SIG-M5 (cell line): ENCODE data around the gene MGMT.

Experiments
- DNase-seq: peaks from one replicate; lab custom pipeline; 2025; lab: John Stamatoyannopoulos, UW

Gene MGMT

GRCh38 chr10:129710510-129710847 lies 243.4 kb downstream of the MGMT start:
- DNase-seq = no peak

- DNase-seq = no peak
Observed at GRCh38 chr10:129711291-129711690, 244.2 kb downstream of the MGMT start.

GRCh38 chr10:129712000-129712399 lies 245.0 kb downstream of the MGMT start:
- DNase-seq = no peak

- DNase-seq = no peak
Observed at GRCh38 chr10:129713659-129714265, 246.7 kb downstream of the MGMT start.

- no peak for DNase-seq
Observed at GRCh38 chr10:129715805-129716204, 248.8 kb downstream of the MGMT start.

GRCh38 chr10:129716211-129716681 lies 249.2 kb downstream of the MGMT start:
- DNase-seq = no peak

- DNase-seq = no peak
Observed at GRCh38 chr10:129716881-129717280, 249.8 kb downstream of the MGMT start.

- no peak for DNase-seq
Observed at GRCh38 chr10:129717816-129718547, 250.9 kb downstream of the MGMT start.

GRCh38 chr10:129718548-129719414 lies 251.7 kb downstream of the MGMT start:
- no peak for DNase-seq

GRCh38 chr10:129719415-129719739 lies 252.3 kb downstream of the MGMT start:
- DNase-seq = no peak

- no peak for DNase-seq
Observed at GRCh38 chr10:129719889-129720590, 253.0 kb downstream of the MGMT start.

GRCh38 chr10:129725011-129725410 lies 258.0 kb downstream of the MGMT start:
- DNase-seq = no peak

- DNase-seq = no peak
Observed at GRCh38 chr10:129725482-129725881, 258.4 kb downstream of the MGMT start.

GRCh38 chr10:129725890-129726631 lies 259.0 kb downstream of the MGMT start:
- no peak for DNase-seq

- DNase-seq = no peak
Observed at GRCh38 chr10:129727071-129727470, 260.0 kb downstream of the MGMT start.

GRCh38 chr10:129727495-129727894 lies 260.5 kb downstream of the MGMT start:
- DNase-seq = no peak

GRCh38 chr10:129728246-129728820 lies 261.3 kb downstream of the MGMT start:
- no peak for DNase-seq

- DNase-seq = no peak
Observed at GRCh38 chr10:129728905-129729795, 262.1 kb downstream of the MGMT start.

GRCh38 chr10:129730272-129730992 lies 263.4 kb downstream of the MGMT start:
- DNase-seq = no peak

- no peak for DNase-seq
Observed at GRCh38 chr10:129730993-129731325, 263.9 kb downstream of the MGMT start.
